ENCODE measurements around the gene TMC7. TPM values are rescaled to one million over a fixed set of nuclear protein-coding genes. Genes with fewer than 3 reads are reported as not detected.

Gene TMC7
- total RNA-seq, 1 donor from 2014 or later: 2.5 TPM

DNA sequence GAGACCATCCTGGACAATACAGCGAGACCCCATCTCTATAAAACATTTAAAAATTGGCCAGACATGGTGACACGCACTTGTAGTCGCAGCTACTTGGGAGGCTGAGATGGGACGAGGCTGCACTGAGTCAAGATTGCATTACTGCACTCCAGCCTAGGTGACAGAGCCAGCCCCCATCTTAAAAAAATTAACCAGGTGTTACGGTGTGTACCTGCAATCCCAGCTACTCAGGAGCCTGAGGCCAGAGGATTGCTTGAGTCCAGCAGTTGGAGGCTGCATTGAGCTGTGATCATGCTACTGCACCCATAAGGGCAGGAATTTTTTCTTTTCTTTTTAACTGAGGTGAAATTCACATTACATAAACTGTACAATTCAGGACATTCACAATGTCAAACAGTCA, 16.9 kb upstream of the TMC7 start:
- no peak overlapping the region for H3K27ac Mint-ChIP-seq (ENCODE audit: unreplicated experiment)
- H3K36me3 Mint-ChIP-seq (ENCODE audit: unreplicated experiment): no peaks in the 10 kb centered on the region
- H3K4me3 Mint-ChIP-seq (ENCODE audit: unreplicated experiment): no peak overlapping the region
- DNase-seq: no peak
- H3K27me3 Mint-ChIP-seq (ENCODE audit: unreplicated experiment): peaks cover 3% of the 10 kb centered on the region
- no peaks in the 10 kb centered on the region for H3K9me3 Mint-ChIP-seq (ENCODE audit: unreplicated experiment)
- no peaks in the 10 kb centered on the region for H3K4me1 Mint-ChIP-seq (ENCODE audit: low read depth, unreplicated experiment)
- TF ChIP-seq, protein P1, sequence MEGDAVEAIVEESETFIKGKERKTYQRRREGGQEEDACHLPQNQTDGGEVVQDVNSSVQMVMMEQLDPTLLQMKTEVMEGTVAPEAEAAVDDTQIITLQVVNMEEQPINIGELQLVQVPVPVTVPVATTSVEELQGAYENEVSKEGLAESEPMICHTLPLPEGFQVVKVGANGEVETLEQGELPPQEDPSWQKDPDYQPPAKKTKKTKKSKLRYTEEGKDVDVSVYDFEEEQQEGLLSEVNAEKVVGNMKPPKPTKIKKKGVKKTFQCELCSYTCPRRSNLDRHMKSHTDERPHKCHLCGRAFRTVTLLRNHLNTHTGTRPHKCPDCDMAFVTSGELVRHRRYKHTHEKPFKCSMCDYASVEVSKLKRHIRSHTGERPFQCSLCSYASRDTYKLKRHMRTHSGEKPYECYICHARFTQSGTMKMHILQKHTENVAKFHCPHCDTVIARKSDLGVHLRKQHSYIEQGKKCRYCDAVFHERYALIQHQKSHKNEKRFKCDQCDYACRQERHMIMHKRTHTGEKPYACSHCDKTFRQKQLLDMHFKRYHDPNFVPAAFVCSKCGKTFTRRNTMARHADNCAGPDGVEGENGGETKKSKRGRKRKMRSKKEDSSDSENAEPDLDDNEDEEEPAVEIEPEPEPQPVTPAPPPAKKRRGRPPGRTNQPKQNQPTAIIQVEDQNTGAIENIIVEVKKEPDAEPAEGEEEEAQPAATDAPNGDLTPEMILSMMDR (IDR thresholded peaks at IDR 0.05; ENCODE audit: partially characterized antibody, unreplicated experiment): no peak

DNA sequence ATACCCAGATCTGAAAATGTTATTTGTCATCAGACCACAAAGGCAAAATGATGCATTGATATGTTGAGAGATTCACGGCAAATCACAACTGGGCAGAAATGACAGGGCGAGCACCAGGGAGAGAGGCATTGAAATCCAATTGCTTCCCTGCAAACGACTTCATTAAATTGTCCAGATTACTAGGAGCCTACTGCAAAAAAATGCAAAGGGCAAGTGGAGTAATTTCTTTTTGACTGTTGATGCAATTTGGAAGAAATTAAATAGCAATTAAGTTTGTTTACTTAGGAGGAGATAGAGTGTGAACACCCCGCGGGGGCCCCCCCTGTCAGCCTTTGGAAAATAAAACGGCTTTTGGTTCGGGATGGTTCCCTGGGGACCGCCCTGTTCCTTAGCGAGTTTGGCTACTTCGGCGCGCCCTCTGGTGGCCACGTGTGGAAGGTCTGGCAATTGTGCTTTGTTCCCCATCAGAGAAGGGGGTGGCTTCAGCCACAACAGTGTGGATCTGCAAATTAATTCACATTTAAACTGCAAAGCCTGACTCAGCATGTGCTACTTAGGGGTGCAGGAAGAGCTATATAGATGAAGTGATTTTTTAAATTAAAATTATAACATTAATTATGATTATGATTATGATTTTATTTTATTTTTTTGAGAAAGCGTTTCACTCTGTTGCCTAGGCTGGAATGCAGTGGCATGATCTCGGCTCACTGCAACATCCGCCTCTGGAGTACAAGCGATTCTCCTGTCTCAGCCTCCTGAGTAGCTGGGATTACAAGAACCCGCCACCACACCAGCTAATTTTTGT, 14.5 kb upstream of the TMC7 start:
- DNase-seq: peak; percentile 94
- Mint-ChIP-seq H3K27ac (ENCODE audit: unreplicated experiment) (no peak overlapping the region), H3K9me3 (ENCODE audit: unreplicated experiment) (no peaks in the 10 kb centered on the region), H3K36me3 (ENCODE audit: unreplicated experiment) (no peaks in the 10 kb centered on the region), H3K4me1 (ENCODE audit: low read depth, unreplicated experiment) (no peaks in the 10 kb centered on the region), H3K27me3 (ENCODE audit: unreplicated experiment) (peaks cover 3% of the 10 kb centered on the region), H3K4me3 (ENCODE audit: unreplicated experiment) (peak overlapping the region; percentile 51)
- TF ChIP-seq, protein P1 (IDR thresholded peaks at IDR 0.05; ENCODE audit: partially characterized antibody, unreplicated experiment): peak; percentile 99

DNA sequence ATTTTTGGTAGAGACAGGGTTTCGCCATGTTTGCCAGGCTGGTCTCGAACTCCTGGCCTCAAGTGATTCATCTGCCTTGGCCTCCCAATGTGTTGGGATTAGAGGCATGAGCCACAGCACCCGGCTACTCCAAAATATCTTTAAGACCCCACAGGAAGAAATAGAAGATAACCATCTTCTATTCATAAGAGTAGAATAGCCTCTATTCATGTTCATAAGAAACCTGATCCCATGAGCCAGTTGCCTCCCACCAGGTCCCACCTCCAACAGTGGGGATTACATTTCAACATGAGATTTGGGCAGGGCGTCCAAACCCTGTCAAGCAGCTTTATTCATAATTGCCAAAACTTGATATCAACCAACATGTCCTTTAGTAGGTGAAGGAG, 13.9 kb upstream of the TMC7 start:
- DNase-seq: no peak
- TF ChIP-seq, protein P1 (IDR thresholded peaks at IDR 0.05; ENCODE audit: partially characterized antibody, unreplicated experiment): no peak
- no peak overlapping the region for H3K27ac Mint-ChIP-seq (ENCODE audit: unreplicated experiment)
- peaks cover 3% of the 10 kb centered on the region for H3K27me3 Mint-ChIP-seq (ENCODE audit: unreplicated experiment)
- H3K36me3 Mint-ChIP-seq (ENCODE audit: unreplicated experiment): no peaks in the 10 kb centered on the region
- H3K4me3 Mint-ChIP-seq (ENCODE audit: unreplicated experiment): no peak overlapping the region
- no peaks in the 10 kb centered on the region for H3K4me1 Mint-ChIP-seq (ENCODE audit: low read depth, unreplicated experiment)
- H3K9me3 Mint-ChIP-seq (ENCODE audit: unreplicated experiment): no peaks in the 10 kb centered on the region

DNA sequence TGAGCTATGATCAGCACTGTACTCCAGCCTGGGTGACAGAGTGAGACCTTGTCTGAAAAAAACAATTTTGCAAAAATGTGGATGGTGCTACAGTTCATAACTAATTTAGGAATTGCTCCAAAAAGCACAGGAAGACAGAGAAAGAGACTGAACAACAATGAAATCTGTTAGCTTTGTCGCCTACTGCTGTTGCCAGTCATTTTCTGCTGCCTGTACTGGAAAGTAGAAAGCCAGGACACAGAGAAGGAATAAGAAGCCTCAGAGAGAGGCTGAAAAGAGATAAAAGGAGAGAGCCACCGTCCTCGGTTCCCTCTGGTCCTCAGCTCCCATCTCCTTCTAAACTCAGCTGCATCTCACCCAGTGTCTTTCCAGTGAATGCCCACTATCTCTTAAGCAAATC, 8.6 kb upstream of the TMC7 start:
- TF ChIP-seq, protein P1 (IDR thresholded peaks at IDR 0.05; ENCODE audit: partially characterized antibody, unreplicated experiment): no peak
- peaks cover 4% of the 10 kb centered on the region for H3K4me1 Mint-ChIP-seq (ENCODE audit: low read depth, unreplicated experiment)
- H3K36me3 Mint-ChIP-seq (ENCODE audit: unreplicated experiment): no peaks in the 10 kb centered on the region
- H3K27me3 Mint-ChIP-seq (ENCODE audit: unreplicated experiment): peaks cover 1% of the 10 kb centered on the region
- peaks cover 4% of the 10 kb centered on the region for H3K9me3 Mint-ChIP-seq (ENCODE audit: unreplicated experiment)
- DNase-seq: no peak
- no peak overlapping the region for H3K27ac Mint-ChIP-seq (ENCODE audit: unreplicated experiment)
- no peak overlapping the region for H3K4me3 Mint-ChIP-seq (ENCODE audit: unreplicated experiment)

DNA sequence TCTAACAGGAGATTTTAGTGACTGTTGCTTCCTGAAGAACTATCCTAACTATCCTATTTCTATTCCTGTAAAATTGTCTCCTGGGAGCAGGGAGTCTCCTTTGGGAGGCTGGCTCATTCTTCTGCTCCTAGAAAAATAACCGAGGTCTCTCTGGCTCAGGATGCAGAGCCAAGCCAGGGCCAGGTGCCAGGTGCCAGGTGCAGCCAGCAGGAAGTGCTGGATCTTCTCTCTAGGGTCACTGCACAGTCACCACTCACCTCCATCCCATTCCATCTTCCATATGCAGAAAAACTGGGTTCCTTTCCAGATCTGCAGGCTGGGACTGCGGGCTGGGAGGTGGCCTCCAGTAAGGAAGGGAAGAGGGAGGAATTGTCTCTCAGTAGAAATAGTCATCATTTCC, 3.8 kb upstream of the TMC7 start:
- H3K4me1 Mint-ChIP-seq (ENCODE audit: low read depth, unreplicated experiment): peaks cover 4% of the 10 kb centered on the region
- H3K27ac Mint-ChIP-seq (ENCODE audit: unreplicated experiment): no peak overlapping the region
- TF ChIP-seq, protein P1 (IDR thresholded peaks at IDR 0.05; ENCODE audit: partially characterized antibody, unreplicated experiment): no peak

More for the DNA sequence above, 3.8 kb upstream of the TMC7 start:
- H3K27me3 Mint-ChIP-seq (ENCODE audit: unreplicated experiment): peaks cover 1% of the 10 kb centered on the region
- no peaks in the 10 kb centered on the region for H3K36me3 Mint-ChIP-seq (ENCODE audit: unreplicated experiment)
- no peak overlapping the region for H3K4me3 Mint-ChIP-seq (ENCODE audit: unreplicated experiment)
- DNase-seq: no peak
- H3K9me3 Mint-ChIP-seq (ENCODE audit: unreplicated experiment): peaks cover 4% of the 10 kb centered on the region

All from glutamatergic neuron (in vitro differentiated cells).